ENCODE results near the gene CAP2.

The CAP2 gene

DNA sequence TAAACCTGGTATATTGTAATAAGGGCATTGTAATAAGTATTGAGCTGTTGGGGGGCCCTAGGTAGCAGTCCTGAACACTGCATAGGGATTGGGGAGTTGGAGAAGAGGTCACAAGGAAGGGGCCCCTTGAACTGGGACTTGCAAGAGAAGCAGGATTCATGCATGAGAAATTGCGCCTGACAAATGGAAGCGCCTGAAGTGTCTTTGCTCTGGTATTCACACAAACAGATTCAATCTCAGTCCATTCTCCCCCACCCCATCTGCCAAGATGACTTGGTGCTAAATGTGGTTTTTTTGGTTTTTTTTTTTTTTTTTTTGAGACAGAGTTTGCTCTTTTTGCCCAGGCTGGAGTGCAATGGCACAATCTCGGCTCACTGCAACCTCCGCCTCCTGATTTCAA is 87.1 kb downstream of the CAP2 start:
- no peaks in the 10 kb centered on the region for H3K4me1 Mint-ChIP-seq
- no peak for ATAC-seq (ENCODE audit: low read depth)
- H3K4me3 Mint-ChIP-seq, result no peak overlapping the region
- no peak for DNase-seq (ENCODE audit: low spot score in 2 of 2)
- H3K27me3 Mint-ChIP-seq, result peaks cover 6% of the 10 kb centered on the region
- H3K9me3 Mint-ChIP-seq, result no peaks in the 10 kb centered on the region
- H3K36me3 Mint-ChIP-seq, result no peaks in the 10 kb centered on the region
- no peak overlapping the region for H3K27ac Mint-ChIP-seq

DNA sequence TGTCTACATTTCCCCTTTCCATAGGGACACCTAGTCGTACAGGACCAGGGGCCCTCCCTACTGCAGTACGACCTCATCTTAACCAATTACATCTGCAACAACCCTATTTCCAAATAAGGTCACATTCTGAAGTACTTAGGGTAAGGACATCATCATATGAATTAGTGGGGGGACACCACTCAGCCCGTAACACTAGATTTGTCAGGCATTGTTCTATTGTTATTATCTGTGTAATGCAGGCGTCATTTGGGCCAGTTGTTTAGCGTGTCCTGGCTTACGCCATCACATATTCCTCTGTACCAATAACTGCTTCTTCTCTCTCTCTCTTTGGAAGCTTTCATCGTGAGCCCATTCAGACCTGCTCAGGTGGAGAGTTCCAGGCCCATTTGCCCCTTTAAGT is 89.3 kb downstream of the CAP2 start:
- Mint-ChIP-seq H3K4me1 (no peaks in the 10 kb centered on the region), H3K27me3 (peaks cover 6% of the 10 kb centered on the region), H3K9me3 (no peaks in the 10 kb centered on the region), H3K36me3 (no peaks in the 10 kb centered on the region), H3K4me3 (no peak overlapping the region), H3K27ac (no peak overlapping the region)
- DNase-seq (ENCODE audit: low spot score in 2 of 2), result no peak
- ATAC-seq (ENCODE audit: low read depth), result no peak

DNA sequence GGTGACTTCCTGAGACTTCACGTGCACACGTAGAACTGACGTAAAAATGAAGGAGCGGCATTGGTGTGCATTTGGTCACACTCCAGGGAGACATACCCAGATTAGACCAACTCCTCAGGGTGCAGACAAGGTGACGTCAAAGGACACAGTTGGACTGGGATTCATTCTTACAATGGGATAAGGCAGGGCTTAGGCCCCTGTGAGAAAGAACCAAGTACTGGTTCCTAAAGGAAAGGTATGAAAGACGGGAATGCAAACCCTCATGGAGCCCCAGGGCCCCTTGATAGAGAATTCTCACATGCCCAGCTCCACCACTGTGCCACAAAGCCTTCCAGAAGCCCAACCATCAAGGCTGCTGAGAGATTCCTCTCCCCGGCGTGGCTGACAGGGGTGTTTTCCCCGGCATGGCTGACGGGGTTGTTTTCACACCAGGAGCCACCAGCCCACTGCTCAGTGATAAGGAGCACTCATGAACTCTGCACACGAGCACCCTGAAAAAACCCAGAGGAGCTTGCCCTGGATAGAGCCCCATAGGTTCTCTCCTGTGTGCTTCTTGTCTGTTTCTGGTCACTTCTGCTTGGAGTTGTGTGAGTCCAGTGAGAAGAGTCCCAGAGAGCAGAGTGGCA is 90.1 kb downstream of the CAP2 start:
- no peaks in the 10 kb centered on the region for H3K9me3 Mint-ChIP-seq
- ATAC-seq (ENCODE audit: low read depth) (no peak), DNase-seq (ENCODE audit: low spot score in 2 of 2) (no peak)
- peaks cover 6% of the 10 kb centered on the region for H3K27me3 Mint-ChIP-seq
- no peak overlapping the region for H3K4me3 Mint-ChIP-seq
- no peaks in the 10 kb centered on the region for H3K4me1 Mint-ChIP-seq
- no peak overlapping the region for H3K27ac Mint-ChIP-seq
- no peaks in the 10 kb centered on the region for H3K36me3 Mint-ChIP-seq

DNA sequence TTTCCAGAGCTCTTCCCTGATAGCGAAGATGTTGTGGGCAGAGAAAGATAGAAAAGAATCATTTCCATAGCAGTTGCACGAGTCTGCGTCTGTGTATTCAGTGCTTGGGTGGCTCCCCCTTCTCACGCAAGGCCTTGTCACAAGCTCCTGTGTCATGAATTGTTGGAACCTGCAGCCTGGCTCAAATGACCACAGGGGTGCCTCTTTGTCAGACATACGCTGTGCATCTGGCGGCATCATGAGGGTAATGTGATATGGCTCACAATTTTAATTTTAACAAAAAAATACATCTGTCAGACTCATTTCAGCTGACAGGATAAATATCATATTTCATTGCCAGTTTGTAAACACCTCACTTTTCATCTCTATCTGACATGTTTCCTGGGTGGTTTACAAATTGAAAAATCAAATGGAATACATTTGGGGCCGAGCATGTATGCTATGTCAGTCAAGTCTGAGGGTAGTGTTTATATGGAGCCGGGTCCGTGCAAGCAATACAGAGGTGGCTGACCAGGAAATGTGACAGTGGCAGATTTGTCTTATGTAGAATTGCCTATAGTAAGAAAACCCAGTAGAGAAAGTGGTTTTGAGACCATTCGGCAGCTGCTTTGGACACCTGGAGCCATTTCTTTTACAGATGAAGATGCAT is 90.9 kb downstream of the CAP2 start:
- DNase-seq (ENCODE audit: low spot score in 2 of 2) (no peak), ATAC-seq (ENCODE audit: low read depth) (no peak)
- Mint-ChIP-seq H3K4me1 (no peaks in the 10 kb centered on the region), H3K4me3 (no peak overlapping the region), H3K27me3 (peaks cover 6% of the 10 kb centered on the region), H3K9me3 (no peaks in the 10 kb centered on the region), H3K36me3 (no peaks in the 10 kb centered on the region), H3K27ac (no peak overlapping the region)

DNA sequence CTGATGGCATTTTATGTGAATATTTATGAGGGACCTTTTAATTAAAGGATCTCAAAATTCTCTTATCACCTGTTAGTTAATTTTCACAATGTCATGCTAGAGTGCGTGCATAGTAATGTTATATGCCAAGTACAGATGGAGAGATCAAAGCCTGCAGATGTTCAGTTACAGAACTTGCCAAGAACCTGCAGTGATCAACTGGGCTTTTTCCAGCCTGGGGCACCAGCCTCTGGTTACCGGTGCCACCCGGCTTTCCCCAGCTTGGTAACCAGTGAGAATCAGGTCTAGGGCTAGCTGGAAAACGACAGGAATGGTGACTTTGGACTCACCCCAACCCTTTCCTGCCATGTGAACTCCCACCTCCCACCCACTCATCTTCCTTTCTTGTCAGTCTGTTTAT is 91.8 kb downstream of the CAP2 start:
- DNase-seq (ENCODE audit: low spot score in 2 of 2) (no peak), ATAC-seq (ENCODE audit: low read depth) (no peak)
- no peaks in the 10 kb centered on the region for H3K4me1 Mint-ChIP-seq

DNA sequence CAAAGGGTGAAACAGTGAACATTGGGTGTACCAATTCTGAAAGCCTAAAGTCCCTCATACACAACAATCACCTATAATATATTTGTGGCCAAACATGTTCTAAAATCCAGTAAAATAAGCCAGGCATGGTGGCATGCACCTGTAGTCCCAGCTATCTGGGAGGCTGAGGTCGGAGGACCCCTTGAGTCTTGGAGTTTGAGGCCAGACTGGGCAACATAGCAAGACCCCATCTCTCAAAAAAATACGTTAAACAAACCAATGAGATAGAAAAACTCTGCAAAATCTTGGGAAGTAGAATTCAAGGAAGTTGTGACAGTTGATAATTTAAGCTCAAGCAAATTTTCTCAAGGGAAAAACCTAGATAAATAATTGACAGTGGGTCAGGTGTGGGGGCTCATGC is 92.6 kb downstream of the CAP2 start:
- no peaks in the 10 kb centered on the region for H3K4me1 Mint-ChIP-seq
- ATAC-seq (ENCODE audit: low read depth) (no peak), DNase-seq (ENCODE audit: low spot score in 2 of 2) (no peak)
- no peaks in the 10 kb centered on the region for H3K9me3 Mint-ChIP-seq
- no peak overlapping the region for H3K4me3 Mint-ChIP-seq
- H3K27me3 Mint-ChIP-seq, result peaks cover 6% of the 10 kb centered on the region
- no peaks in the 10 kb centered on the region for H3K36me3 Mint-ChIP-seq
- no peak overlapping the region for H3K27ac Mint-ChIP-seq

More for the DNA sequence above, 91.8 kb downstream of the CAP2 start:
- no peaks in the 10 kb centered on the region for H3K9me3 Mint-ChIP-seq
- H3K27me3 Mint-ChIP-seq, result peaks cover 6% of the 10 kb centered on the region
- H3K36me3 Mint-ChIP-seq, result no peaks in the 10 kb centered on the region
- H3K27ac Mint-ChIP-seq, result no peak overlapping the region
- no peak overlapping the region for H3K4me3 Mint-ChIP-seq

DNA sequence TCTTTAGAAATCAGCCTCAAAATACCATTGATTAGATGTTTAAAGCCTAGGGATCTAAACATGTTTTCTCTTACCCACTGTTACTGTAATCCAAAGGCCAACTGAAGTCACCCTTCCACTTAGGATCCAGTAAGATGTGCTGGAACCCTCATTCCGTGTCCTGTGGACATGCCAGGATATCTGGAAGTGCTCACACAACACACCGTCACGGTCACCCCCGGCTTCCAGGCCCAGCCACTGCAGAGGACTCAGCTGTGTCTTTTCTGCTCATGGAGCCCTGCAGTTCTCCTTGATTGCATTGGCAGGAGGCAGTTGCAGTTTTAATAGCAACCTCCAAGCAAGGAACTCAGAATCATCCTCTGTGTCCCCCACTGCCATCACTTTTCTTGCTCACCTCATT is 93.3 kb downstream of the CAP2 start:
- Mint-ChIP-seq H3K4me1 (no peaks in the 10 kb centered on the region), H3K36me3 (no peaks in the 10 kb centered on the region), H3K4me3 (no peak overlapping the region), H3K9me3 (no peaks in the 10 kb centered on the region), H3K27ac (no peak overlapping the region), H3K27me3 (peaks cover 6% of the 10 kb centered on the region)
- DNase-seq (ENCODE audit: low spot score in 2 of 2), result no peak
- ATAC-seq (ENCODE audit: low read depth), result no peak

DNA sequence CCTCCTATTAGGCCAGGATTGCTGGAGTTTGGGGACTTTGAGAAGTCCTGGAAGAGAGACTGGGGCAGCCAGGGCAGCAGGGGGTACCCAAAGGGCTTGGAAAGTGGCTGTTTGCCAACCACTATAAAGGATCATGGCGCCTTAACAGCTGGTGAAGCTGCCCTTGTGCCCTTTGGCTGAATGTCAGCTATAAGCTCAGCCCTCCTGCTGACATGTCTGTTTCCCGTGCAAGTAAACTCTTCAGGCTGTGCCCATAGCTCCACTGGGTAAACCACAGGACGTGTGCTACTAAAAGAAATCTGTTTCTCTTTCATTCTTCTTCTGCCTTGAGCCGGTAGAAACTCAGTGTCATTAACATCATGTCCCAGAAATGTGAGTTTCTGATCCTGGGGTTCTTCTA is 97.3 kb downstream of the CAP2 start:
- no peak for ATAC-seq (ENCODE audit: low read depth)
- no peak for DNase-seq (ENCODE audit: low spot score in 2 of 2)
- Mint-ChIP-seq H3K9me3 (no peaks in the 10 kb centered on the region), H3K4me3 (no peak overlapping the region), H3K4me1 (no peaks in the 10 kb centered on the region), H3K36me3 (no peaks in the 10 kb centered on the region), H3K27ac (no peak overlapping the region), H3K27me3 (peaks cover 8% of the 10 kb centered on the region)

DNA sequence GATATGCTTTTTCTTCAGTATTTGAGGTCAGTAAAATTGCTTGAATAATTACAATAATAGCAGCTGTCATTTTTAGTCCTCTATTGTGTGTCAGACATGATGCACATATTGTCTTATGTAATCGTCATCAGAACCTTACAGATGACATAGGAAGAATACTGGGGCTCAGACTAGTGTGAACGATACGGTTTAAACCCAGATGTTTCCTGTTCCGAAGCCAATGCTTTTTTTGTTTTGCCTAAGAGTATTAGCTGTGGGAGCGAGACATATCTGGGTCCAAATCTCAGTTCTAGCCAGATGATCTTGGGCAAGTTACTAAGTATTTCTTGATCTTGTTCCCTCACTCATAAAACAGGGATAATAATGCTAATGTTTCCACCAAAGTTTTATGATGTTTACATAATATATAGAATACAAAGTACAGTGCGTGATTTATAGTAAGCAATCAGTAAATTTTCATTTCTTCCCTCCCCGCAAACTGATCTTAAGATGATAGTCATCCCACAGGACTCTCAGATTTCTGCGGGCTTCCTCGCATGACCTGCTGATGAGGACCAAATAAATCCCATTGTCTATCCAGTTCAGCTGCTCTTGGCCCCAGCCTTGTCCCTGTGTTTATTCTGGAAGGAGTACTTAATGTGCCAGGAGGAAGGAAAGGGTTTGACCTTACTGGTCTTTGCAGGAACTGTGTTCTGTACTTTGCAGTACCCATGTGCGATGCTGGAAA is 98.2 kb downstream of the CAP2 start:
- H3K4me3 Mint-ChIP-seq, result no peak overlapping the region
- no peaks in the 10 kb centered on the region for H3K9me3 Mint-ChIP-seq
- no peak overlapping the region for H3K27ac Mint-ChIP-seq
- H3K4me1 Mint-ChIP-seq, result no peaks in the 10 kb centered on the region
- ATAC-seq (ENCODE audit: low read depth) (no peak), DNase-seq (ENCODE audit: low spot score in 2 of 2) (no peak)
- H3K27me3 Mint-ChIP-seq, result peaks cover 8% of the 10 kb centered on the region
- H3K36me3 Mint-ChIP-seq, result no peaks in the 10 kb centered on the region

DNA sequence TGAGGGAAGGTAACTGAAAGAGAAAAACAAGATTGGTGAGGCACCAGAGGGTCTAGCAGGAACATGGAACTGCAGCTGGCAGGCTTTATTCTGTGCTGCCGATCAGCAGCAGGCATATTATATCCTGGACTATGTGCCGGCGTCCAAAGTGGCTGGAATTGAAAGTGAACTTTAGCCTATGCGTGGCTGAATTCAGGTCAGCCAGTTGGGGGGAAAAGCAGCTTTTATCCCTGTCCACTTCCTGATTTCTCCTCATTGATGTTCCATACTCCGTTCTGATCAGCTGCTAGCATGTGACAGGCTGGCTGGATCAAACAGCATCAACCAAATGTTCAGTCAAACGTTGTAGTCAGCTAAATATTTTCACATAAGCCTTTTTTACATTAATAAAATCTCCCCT is 99.0 kb downstream of the CAP2 start:
- Mint-ChIP-seq H3K9me3 (no peaks in the 10 kb centered on the region), H3K27ac (no peak overlapping the region), H3K27me3 (peaks cover 6% of the 10 kb centered on the region), H3K4me3 (no peak overlapping the region), H3K36me3 (no peaks in the 10 kb centered on the region), H3K4me1 (no peaks in the 10 kb centered on the region)
- DNase-seq (ENCODE audit: low spot score in 2 of 2), result no peak
- ATAC-seq (ENCODE audit: low read depth), result no peak

DNA sequence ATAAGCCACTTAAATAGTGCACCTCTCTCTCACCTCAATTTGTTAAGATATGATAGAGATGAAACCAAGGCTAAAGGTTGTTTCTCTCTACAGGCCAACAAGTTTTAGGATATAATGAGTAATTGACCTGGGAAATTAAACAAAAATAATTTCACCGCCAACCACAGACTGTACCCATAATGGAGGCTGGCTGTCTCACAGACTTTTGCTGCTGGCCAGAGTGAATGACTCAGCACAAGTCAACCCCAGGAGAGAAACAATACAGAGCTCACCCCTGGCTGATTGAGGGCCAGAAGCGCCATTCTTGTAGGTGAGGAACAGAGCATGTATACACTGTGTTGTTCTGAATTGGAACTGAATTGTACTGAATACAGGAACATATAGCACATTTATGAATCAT is 99.9 kb downstream of the CAP2 start:
- DNase-seq (ENCODE audit: low spot score in 2 of 2) (no peak), ATAC-seq (ENCODE audit: low read depth) (no peak)
- no peaks in the 10 kb centered on the region for H3K9me3 Mint-ChIP-seq
- no peak overlapping the region for H3K27ac Mint-ChIP-seq
- peaks cover 6% of the 10 kb centered on the region for H3K27me3 Mint-ChIP-seq
- no peaks in the 10 kb centered on the region for H3K4me1 Mint-ChIP-seq
- H3K4me3 Mint-ChIP-seq, result no peak overlapping the region
- no peaks in the 10 kb centered on the region for H3K36me3 Mint-ChIP-seq

DNA sequence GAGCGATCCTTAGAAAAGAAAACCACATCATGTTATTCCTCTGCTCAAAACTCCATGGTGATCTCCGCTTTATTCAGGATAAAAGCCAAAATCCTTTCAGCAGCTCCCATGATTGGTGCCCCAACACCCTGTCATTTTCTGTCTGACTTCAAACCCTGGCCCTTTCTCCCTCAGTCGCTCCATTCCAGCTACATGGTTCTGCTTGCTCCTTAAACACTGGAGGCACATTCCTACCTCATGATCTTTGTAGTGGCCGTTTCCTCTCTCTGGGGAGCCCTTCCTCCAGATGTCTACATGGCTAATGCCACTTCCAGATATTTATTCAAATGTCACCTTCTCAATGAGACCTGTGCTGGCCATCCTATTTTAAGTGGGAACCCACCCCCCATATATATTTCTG is 100.8 kb downstream of the CAP2 start:
- Mint-ChIP-seq H3K9me3 (no peaks in the 10 kb centered on the region), H3K27ac (no peak overlapping the region), H3K4me1 (no peaks in the 10 kb centered on the region), H3K4me3 (no peak overlapping the region), H3K36me3 (no peaks in the 10 kb centered on the region), H3K27me3 (peaks cover 6% of the 10 kb centered on the region)
- DNase-seq (ENCODE audit: low spot score in 2 of 2) (no peak), ATAC-seq (ENCODE audit: low read depth) (no peak)

DNA sequence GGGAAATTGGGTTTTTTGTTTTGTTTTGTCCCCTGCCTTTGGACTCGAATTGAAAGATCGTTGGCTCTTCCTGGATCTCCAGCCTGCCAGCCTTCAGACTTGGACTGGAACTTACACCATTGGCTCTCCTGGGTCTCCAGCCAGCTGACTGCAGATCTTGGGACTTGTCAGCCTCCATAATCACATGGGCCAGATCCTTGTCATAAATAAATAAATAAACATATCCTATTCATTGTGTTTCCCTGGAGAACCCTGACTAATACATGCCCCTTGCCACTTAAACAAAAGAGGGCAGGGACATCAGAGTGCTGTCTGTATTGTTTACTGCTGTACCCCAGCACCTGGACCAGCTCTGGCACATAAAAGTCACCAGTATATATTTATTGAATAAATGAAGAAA is 101.5 kb downstream of the CAP2 start:
- no peak overlapping the region for H3K4me3 Mint-ChIP-seq
- H3K4me1 Mint-ChIP-seq, result no peaks in the 10 kb centered on the region
- H3K27me3 Mint-ChIP-seq, result peaks cover 6% of the 10 kb centered on the region
- no peaks in the 10 kb centered on the region for H3K36me3 Mint-ChIP-seq
- ATAC-seq (ENCODE audit: low read depth) (no peak), DNase-seq (ENCODE audit: low spot score in 2 of 2) (no peak)
- H3K9me3 Mint-ChIP-seq, result no peaks in the 10 kb centered on the region
- H3K27ac Mint-ChIP-seq, result no peak overlapping the region

DNA sequence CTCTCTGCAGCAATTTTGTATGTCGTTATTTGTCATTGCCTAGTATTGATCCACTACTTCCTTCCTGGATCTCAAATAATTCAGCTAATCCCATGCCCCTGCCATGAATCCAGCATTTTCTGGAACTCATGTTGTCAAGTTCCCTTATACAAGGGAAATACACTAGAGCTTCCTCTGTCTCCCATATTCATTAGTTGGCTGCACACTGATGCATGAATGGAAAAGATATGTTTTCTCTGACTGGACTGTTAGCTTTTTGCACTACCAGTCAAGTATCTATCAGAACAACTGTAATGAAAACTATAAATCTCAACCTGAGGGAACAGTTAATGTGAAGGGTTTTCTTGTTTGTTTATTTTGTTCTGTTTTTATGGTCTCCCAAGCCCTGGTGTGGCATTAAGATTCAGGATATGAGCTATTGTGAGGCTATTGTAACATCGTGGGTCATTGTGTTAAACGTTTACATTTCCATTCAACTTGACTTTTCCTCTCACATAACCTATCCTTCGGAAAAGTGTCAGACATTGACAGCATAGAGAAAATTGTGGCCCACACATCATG is 104.2 kb downstream of the CAP2 start:
- no peak overlapping the region for H3K4me3 Mint-ChIP-seq
- H3K9me3 Mint-ChIP-seq, result no peaks in the 10 kb centered on the region
- H3K4me1 Mint-ChIP-seq, result no peaks in the 10 kb centered on the region
- H3K27me3 Mint-ChIP-seq, result peaks cover 6% of the 10 kb centered on the region
- H3K27ac Mint-ChIP-seq, result no peak overlapping the region
- ATAC-seq (ENCODE audit: low read depth) (no peak), DNase-seq (ENCODE audit: low spot score in 2 of 2) (no peak)
- H3K36me3 Mint-ChIP-seq, result no peaks in the 10 kb centered on the region
